HT1080 (cell line): ENCODE data around the gene LBP. TPM values are rescaled to one million over a fixed set of nuclear protein-coding genes. Genes with fewer than 3 reads are reported as not detected.
"Not testable (repeated sequence)": the region's sequence is repeated elsewhere in the genome, so short reads cannot be mapped to it uniquely, and the experiment has no call there.

Source experiments
- DNase-seq: peaks from one replicate; pipeline ENCODE4 v3.0.0-alpha.2; 2015; ENCODE audit warnings: low read depth
- total RNA-seq: library from RNA; depleted of rRNA; stranded (reverse); fragments of >200 nt; shearing (Covaris generic); gene quantifications from 2 replicates; pipeline ENCODE4 v1.2.3, GENCODE V29; 2014

LBP gene
- total RNA-seq, 1 experiment from 2014 or later = not detected

- DNase-seq = no peak
Observed at GRCh38 chr20:38317422-38317821, 28.9 kb upstream of the LBP start.

GRCh38 chr20:38320221-38320620 is 26.1 kb upstream of the LBP start:
- DNase-seq = no peak

- DNase-seq = peak; percentile 49
Observed at GRCh38 chr20:38321959-38322598, 24.2 kb upstream of the LBP start.

DNA sequence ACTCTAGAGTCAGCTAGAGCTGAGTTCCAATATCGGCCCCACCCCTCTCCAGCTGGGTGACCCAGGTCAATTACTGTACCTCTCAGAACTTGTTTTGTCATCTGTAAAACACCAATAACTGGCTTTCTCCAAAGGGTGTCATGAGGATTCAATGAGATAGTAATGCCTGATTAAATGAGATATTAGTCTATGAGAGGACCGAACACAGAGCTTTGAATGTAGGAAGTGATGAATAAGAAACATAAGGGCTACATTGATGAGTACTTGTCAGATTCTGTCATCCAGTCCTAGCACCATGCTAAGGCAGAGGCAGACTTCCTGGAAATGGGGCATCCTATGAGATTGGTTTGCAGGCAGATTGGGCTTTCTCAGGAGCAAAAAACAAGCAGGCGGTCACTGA is 22.1 kb upstream of the LBP start:
- no peak for DNase-seq

DNA sequence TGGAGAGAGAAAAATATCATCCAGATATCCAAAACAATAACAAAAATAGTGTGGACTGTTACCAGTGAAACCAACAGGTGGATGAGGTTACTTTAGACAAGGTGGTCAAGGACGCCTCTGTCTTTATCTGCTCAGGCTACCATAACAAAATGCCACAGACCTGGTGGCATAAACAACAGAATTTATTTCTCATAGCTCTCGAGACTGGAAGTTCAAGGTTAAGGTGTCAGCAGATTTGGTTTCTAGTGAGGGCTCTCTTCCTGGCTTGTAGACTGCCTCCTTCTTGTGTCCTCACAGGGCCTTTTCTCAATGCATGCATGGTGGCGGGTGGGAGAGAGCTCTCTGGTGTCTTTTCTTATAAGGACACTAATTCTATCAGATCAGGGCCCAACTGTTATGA is 21.1 kb upstream of the LBP start:
- DNase-seq = no peak

- no peak for DNase-seq
Observed at GRCh38 chr20:38325905-38326304, 20.4 kb upstream of the LBP start.

- DNase-seq = no peak
Observed at GRCh38 chr20:38326309-38326708, 20.0 kb upstream of the LBP start.

DNA sequence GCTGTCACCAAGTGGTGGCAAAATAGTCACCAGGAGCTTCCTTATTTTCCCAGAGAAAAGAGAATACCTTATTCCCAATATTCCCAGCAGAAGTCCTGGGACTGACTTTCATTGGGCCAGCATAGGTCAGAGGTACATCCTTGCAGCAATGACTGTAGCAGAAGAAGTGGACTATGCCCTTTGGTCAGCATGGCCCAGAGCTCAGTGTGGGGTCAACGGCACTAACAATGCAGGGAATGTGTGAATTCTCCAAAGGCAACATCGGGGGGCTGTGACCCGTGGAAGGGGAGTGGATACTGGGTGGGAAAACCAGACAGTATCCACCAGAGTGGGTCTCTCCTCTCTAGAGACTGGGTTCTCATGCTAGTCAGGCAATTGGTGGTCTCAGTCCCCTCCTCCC is 15.6 kb upstream of the LBP start:
- DNase-seq = no peak

DNA sequence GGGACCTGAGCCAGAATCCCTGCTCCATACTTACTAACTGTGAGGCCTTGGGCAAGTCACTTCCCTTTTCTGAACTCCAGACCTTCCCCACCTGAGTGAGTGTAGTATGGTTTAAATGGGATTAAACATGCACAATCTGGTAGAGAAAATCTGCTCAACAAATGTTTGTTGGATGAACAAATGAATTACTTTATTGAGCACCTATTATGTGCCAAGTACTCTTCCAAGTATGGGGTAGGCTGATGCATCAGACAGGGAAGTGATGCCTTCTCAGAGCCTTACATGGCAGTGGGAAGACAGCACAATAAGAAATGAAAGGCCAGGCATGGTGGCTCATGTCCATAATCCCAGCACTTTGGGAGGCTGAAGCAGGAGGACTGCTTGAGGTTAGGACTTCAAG is 15.0 kb upstream of the LBP start:
- no peak for DNase-seq

- no peak for DNase-seq
Observed at GRCh38 chr20:38331814-38332213, 14.5 kb upstream of the LBP start.

DNA sequence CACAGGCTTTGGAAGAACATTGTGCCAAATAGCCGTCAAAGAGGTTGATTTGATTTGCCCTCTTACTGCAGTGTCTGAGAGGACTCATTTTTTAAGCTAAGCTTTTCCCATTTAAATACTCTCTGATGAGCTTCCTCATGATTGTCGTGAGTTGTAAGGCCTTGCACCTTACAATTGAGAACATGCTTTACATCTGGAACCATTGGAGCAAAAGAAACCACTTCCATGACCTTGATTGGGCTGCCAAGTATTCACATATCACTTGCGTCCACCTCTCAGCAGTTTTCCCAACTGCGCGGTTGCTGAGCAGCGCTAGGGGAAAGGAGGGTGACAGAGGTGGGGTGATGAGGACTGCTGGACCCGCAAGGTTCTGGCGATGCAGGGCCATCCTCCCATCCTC is 12.3 kb upstream of the LBP start:
- DNase-seq = no peak

DNA sequence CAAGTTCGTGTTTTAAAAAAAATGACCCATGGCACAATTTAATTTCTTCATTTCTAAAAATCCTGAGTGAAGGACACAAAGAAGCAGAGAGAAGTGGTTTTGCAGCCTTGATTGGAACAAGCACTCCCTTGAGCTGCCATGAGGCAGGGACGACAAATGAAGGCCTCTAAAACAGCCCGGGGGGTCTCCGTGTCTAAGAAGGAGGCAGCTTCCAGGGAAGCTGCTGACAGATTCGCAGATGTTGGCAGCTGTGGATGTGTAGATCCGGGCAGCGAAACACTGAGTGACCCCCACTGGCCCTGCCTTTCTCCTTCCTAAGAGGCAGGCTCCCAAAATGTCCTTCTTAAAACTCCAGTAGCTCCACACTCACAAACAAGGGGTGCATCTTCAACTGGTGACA is 9.6 kb upstream of the LBP start:
- no peak for DNase-seq

DNA sequence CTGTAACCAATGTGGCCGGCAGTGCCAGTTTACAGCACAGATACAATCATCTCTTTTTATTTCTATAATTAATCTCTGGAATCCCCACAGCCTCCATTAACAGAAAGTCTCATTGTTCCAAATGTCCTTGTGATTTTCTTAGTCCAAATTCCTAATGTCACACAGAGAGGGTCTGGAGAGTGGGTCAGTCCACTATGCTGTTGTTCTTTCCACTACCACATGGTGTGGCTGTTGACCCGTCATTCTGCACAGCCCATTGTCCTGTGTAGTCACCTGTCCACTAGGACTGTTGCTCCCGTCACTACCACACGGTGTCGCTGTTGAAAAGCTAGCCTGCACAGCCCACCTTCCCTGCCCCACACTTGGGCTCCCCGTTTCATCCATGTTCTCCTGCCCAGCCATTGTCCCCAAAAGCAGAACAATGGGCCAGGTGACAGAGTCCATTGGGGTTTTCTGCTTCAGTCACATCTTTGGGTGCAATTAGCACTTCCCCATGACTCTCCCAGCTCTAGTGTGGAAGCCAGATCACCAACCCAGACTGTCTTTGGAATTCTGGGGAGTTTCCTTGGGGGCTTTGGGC is 8.6 kb upstream of the LBP start:
- peak; percentile 60 for DNase-seq

DNA sequence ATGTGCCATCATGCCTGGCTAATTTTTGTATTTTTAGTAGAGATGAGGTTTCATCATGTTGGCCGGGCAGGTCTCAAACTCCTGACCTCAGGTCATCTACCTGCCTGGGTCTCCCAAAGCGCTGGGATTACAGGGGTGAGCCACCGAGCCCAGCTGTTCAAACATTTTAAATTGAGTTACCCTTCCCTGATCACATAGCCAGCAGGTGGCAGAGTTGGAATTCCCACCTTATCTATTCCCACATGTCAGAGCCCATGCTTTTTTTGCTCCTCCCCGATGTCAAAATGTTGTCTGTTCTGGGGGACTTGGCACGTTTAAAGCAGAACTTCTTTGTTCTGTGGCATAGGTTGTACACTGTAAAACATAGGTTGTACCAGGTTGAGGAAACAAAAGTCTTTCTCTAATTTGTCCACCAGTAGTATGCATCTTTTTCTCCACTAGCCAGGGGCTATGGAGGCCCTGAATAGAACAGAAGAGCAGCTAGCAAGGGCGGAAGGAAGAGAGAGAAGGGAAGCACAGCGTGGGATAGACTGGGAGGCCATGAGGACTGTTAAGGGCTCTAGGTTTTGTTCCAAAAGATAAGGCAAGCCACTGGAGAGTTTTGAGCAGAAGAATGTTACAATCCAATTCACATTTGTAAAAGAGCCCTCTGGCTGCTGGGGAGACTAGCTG is 7.3 kb upstream of the LBP start:
- DNase-seq = no peak

GRCh38 chr20:38339521-38339896 is 6.8 kb upstream of the LBP start:
- DNase-seq = not testable (repeated sequence)

GRCh38 chr20:38339997-38340396 is 6.3 kb upstream of the LBP start:
- no peak for DNase-seq

GRCh38 chr20:38340693-38341092 is 5.6 kb upstream of the LBP start:
- no peak for DNase-seq

DNA sequence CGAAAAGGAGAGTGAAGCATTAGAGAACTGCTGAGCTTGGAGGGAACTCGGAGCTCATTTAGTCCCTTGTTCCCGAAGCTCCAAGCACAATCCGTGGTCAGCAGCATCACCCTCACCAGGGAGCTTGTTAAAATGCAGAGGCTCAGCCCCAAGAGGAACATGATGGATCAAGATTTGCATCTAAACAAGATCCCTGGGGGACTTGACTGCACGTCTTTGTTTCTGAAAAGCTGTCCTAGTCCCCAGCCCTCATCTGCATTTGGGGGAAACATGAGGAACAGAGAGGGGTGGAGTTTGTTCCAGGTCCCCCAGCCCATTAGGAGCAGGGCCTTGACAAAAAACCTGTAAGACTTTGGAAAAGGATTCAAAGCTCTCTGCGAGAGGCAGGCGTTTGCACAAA is 4.1 kb upstream of the LBP start:
- DNase-seq = no peak

GRCh38 chr20:38342713-38343310 is 3.5 kb upstream of the LBP start:
- DNase-seq = no peak

DNA sequence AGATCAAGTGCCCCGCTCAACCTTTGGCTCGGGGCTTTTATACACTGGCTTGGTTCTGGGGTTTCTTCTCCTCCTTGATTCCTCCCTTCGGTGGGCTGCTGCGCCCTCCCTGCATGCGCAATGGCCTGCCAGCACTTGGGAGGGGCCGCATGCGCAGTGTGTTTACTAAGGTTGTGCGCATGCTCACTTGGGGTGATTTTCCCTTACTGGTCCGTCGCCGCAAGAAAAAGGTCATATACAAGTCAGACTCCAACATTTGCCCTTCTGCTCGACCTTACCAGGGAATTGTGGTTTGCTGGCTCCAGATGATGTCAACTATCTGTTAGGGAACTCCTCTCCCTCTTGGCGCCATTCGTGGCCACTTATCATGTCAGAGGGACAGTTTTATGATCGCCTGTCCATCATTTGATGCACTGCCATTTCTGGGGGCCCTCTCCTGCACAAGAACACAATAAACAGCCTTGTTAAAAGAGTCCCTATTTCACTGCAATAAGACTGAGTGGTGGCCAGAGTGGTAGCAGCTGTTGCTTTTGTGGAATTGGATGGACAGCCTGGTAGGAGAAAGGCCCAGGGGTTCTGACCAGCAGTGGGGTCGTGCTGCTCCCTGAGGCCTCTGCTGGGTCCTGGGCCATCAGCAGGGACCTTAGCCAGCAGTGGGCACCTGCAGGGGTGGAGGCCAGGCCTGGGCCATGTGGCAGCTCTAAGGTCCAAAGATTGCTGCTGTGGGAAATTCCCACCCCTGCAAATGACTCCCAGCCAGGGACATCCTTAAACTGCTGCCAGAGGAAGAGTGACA is 2.8 kb upstream of the LBP start:
- no peak for DNase-seq

DNA sequence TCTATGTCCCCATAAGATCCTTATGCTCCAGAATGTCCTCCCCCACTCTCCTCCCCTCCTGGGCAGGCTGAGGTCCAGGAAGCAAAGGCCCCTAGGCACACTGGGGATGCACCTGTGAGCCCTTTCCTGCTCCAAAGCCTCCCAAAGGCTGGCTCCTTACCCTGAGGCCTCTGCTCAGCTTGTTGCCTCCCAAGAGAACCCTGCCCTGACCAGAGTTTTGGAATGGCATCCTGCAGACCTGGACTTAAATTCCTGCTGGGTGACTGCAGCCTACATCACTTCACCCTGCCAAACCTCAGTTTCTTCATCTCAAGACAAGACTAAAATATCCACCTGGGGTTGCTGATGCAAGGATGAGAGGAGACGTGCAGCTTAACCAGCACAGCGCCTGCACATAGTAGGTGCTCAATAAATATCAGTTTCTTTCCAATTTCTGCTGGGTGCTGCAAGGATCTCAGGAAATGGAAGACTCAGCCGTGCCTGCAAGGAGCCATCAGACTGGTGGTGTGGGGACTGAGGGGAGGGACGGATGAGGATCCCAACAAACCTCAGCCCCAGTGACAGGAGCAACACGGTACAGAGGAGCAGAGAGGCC is 2.1 kb upstream of the LBP start:
- no peak for DNase-seq

- no peak for DNase-seq
Observed at GRCh38 chr20:38345643-38346042, 639 bp upstream of the LBP start.
